ENCODE results near the gene PHACTR1. TPM values are rescaled to one million over a fixed set of nuclear protein-coding genes. Genes with fewer than 3 reads are reported as not detected.

PHACTR1 gene
- total RNA-seq, 1 donor from 2014 or later, result 85.9 TPM

DNA sequence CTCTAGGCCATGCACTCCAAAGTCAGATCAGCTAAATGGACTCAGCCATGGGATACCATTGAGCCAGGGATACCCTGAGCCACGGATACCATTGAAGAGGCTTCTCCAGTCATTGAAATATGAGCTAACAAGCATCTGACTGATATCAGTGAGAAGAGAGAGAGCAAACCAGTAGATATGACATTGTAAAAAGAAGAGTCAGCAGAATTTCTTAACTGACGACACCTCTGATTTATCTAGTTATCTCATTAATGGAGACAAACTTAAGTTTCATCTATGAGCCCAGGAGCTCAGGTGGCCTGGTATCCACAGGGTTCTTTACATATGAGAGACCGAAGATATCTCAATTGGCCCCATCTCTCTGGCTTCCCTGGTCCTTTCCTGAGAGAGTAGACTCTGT lies 471.1 kb downstream of the PHACTR1 start:
- no peaks in the 10 kb centered on the region for H3K9me3 ChIP-seq (replicated peaks)
- H3K36me3 ChIP-seq, result peaks cover 4% of the 10 kb centered on the region
- H3K4me3 ChIP-seq, result no peak overlapping the region
- H3K27me3 ChIP-seq (ENCODE audit: low read depth), result no peaks in the 10 kb centered on the region
- intact Hi-C loops (cut with micrococcal nuclease), result no loop called here
- no peak for DNase-seq
- TF ChIP-seq, protein P1, sequence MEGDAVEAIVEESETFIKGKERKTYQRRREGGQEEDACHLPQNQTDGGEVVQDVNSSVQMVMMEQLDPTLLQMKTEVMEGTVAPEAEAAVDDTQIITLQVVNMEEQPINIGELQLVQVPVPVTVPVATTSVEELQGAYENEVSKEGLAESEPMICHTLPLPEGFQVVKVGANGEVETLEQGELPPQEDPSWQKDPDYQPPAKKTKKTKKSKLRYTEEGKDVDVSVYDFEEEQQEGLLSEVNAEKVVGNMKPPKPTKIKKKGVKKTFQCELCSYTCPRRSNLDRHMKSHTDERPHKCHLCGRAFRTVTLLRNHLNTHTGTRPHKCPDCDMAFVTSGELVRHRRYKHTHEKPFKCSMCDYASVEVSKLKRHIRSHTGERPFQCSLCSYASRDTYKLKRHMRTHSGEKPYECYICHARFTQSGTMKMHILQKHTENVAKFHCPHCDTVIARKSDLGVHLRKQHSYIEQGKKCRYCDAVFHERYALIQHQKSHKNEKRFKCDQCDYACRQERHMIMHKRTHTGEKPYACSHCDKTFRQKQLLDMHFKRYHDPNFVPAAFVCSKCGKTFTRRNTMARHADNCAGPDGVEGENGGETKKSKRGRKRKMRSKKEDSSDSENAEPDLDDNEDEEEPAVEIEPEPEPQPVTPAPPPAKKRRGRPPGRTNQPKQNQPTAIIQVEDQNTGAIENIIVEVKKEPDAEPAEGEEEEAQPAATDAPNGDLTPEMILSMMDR (IDR thresholded peaks at IDR 0.05; ENCODE audit: borderline replicate concordance), result no peak
- no peak overlapping the region for H3K27ac ChIP-seq (replicated peaks)
- H3K4me1 ChIP-seq, result peaks cover 15% of the 10 kb centered on the region

DNA sequence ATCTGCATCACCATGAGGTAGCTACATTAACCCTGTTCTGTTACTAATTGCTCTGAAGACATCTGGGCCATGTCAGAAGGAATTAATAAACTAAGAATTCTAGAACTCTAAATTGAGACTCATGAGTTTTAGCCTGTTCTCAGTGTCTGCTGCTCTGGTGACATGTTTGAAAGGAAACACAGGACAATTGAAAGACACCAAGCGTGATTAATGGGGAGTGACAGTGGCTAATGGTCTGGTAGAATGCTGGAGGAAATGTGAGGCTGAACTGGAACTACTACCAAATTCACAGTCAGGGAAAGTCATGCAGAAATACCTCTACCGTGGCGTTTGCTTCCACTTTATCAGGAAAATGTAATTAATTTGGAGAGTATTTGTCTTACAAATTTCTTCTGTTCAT lies 471.7 kb downstream of the PHACTR1 start:
- H3K27me3 ChIP-seq (ENCODE audit: low read depth), result no peaks in the 10 kb centered on the region
- H3K9me3 ChIP-seq (replicated peaks), result no peaks in the 10 kb centered on the region
- no peak overlapping the region for H3K4me3 ChIP-seq
- H3K36me3 ChIP-seq, result no peaks in the 10 kb centered on the region
- TF ChIP-seq, protein P1 (IDR thresholded peaks at IDR 0.05; ENCODE audit: borderline replicate concordance), result no peak
- H3K4me1 ChIP-seq, result peaks cover 15% of the 10 kb centered on the region
- H3K27ac ChIP-seq (replicated peaks), result no peak overlapping the region
- no peak for DNase-seq
- intact Hi-C loops (cut with micrococcal nuclease), result no loop called here

DNA sequence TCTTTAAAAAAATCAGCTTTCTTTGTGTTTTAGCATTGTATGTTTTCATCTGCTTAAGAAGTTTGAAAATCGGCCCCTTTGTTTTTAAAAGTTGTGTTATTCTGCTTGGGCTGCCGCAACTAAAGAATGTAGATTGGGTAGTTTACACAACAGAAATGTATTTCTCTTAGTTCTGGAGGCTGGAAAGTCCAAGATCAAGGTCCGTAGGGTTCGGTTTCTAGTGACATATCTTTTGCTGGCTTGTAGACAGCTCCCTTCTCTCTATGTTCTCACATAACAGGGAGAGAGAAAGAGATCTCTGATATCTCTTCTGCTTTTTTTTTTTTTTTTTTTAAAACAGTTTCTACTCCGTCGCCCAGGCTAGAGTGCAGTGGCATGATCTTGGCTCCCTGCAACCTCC lies 473.1 kb downstream of the PHACTR1 start:
- no peaks in the 10 kb centered on the region for H3K27me3 ChIP-seq (ENCODE audit: low read depth)
- peaks cover 15% of the 10 kb centered on the region for H3K4me1 ChIP-seq
- H3K4me3 ChIP-seq, result no peak overlapping the region
- no peaks in the 10 kb centered on the region for H3K36me3 ChIP-seq
- no peak overlapping the region for H3K27ac ChIP-seq (replicated peaks)
- no peaks in the 10 kb centered on the region for H3K9me3 ChIP-seq (replicated peaks)
- DNase-seq, result no peak
- intact Hi-C loops (cut with micrococcal nuclease), result no loop called here
- TF ChIP-seq, protein P1 (IDR thresholded peaks at IDR 0.05; ENCODE audit: borderline replicate concordance), result no peak

DNA sequence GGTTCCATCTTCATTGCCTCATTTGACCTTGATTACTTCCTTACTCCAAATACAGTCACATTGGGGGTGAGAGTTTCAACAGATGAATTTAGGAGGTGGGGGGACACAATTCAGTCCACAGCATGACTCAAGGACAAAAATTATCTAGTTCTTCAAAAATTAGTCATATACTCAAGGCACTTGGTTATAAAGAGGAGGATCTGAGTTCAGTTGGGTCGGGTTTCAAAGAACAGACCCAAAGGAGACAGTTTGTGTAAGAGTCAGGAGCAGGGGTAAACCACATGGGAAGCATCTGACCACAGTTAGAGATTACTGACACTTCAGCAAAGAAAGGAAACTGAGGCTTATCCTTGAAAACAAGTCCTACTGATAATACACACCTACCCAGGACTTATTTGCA lies 473.8 kb downstream of the PHACTR1 start:
- intact Hi-C loops (cut with micrococcal nuclease), result no loop called here
- no peaks in the 10 kb centered on the region for H3K36me3 ChIP-seq
- no peak for DNase-seq
- no peaks in the 10 kb centered on the region for H3K27me3 ChIP-seq (ENCODE audit: low read depth)
- no peaks in the 10 kb centered on the region for H3K9me3 ChIP-seq (replicated peaks)
- no peak overlapping the region for H3K27ac ChIP-seq (replicated peaks)
- peaks cover 15% of the 10 kb centered on the region for H3K4me1 ChIP-seq
- TF ChIP-seq, protein P1 (IDR thresholded peaks at IDR 0.05; ENCODE audit: borderline replicate concordance), result no peak
- no peak overlapping the region for H3K4me3 ChIP-seq

DNA sequence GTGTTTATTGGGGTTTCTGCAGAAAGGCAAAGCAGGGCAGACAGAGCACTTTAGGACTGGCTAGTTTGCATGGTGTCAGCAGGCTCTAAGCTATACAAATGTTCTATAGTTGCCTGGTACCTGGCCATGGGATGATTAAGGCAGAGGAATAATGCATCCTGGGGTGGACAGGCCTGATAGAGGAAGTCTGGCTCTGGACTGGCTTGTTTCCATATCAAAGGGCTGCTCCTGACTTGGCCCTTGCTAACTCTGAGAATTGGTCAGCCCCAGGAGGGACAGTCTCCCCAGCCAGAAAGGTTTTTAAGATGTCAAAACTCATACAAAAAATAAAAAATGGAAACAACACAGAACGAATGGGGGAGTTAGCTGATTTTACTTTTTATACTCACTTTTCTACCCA lies 474.9 kb downstream of the PHACTR1 start:
- Histone ChIP-seq H3K4me1 (peaks cover 15% of the 10 kb centered on the region), H3K36me3 (no peaks in the 10 kb centered on the region), H3K4me3 (no peak overlapping the region), H3K27ac (replicated peaks) (no peak overlapping the region), H3K9me3 (replicated peaks) (no peaks in the 10 kb centered on the region), H3K27me3 (ENCODE audit: low read depth) (no peaks in the 10 kb centered on the region)
- DNase-seq, result no peak
- TF ChIP-seq, protein P1 (IDR thresholded peaks at IDR 0.05; ENCODE audit: borderline replicate concordance), result no peak
- intact Hi-C loops (cut with micrococcal nuclease), result no loop called here

DNA sequence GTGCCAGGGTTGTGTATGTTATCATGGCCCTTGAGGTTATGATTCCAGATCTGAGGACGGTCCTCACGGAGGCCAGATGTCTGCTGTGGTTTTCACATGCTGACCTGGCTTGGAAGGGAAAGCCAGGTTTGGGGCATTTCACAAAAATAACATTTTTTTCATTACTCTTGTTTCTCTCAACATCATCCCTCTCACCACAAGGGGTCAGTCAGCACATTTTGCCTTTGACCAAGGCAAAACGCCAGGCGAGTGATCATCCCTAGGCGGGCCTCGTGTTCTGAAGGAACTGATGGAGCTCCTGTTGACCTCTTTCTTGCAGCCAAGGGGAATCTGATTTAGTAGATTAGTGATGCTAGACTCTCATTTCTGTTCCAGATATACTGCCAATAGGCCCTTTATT lies 478.3 kb downstream of the PHACTR1 start:
- no peaks in the 10 kb centered on the region for H3K9me3 ChIP-seq (replicated peaks)
- no peak for DNase-seq
- intact Hi-C loops (cut with micrococcal nuclease), result no loop called here

More for the DNA sequence above, 478.3 kb downstream of the PHACTR1 start:
- no peak overlapping the region for H3K4me3 ChIP-seq
- no peak overlapping the region for H3K27ac ChIP-seq (replicated peaks)
- H3K27me3 ChIP-seq (ENCODE audit: low read depth), result no peaks in the 10 kb centered on the region
- no peaks in the 10 kb centered on the region for H3K36me3 ChIP-seq
- TF ChIP-seq, protein P1 (IDR thresholded peaks at IDR 0.05; ENCODE audit: borderline replicate concordance), result peak; percentile 53
- H3K4me1 ChIP-seq, result peaks cover 15% of the 10 kb centered on the region

Data from left ventricle myocardium inferior (tissue), 1 donor.